Activated CD8-positive, alpha-beta memory T cell treated with anti-CD3 and anti-CD28 coated beads for 36 hours (primary cell): ENCODE data around the gene PAN2. TPM values are rescaled to one million over a fixed set of nuclear protein-coding genes. Genes with fewer than 3 reads are reported as not detected.

ENCODE experiments used
- CTCF ChIA-PET: fragments of 350-600 bp; sonication (Branson Sonifier 250); formaldehyde crosslinking; loops from one replicate; lab custom pipeline; 2021; ENCODE audit warnings: antibody characterized with exemption; lab: Charles Lee
- POLR2A ChIA-PET: fragments of 350-600 bp; sonication (Branson Sonifier 250); formaldehyde crosslinking; loops from one replicate; lab custom pipeline; 2021; ENCODE audit warnings: antibody characterized with exemption; lab: Charles Lee
- total RNA-seq, 2 experiments: library from RNA; stranded (reverse); gene quantifications; one replicate each; pipeline ENCODE4 v1.2.3, GENCODE V29; 2021

Gene PAN2
- total RNA-seq, 2 experiments from 2014 or later, result 25.5 to 25.8 TPM

DNA sequence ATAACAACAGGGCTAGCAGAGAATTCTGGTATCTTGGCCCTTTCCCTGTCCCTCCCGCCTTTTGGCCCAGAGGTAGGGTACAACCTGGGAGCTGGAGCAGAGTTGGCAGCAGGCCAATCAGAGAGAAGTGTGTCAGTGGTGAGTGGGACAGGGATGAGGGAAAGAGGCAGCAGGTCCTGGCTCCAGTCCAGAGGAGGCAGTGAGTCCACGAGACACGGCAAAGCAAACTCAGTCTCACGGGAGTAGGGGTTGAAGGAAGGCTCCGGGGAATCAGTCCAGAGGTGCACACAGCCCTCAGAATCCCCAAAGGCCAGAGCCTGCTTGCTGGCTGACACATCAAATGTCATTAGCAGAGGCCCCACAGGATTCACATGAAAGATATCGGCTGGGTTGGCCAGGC is 7.3 kb downstream of the PAN2 start:
- CTCF ChIA-PET, result no interaction called here
- POLR2A ChIA-PET, result no interaction called here

DNA sequence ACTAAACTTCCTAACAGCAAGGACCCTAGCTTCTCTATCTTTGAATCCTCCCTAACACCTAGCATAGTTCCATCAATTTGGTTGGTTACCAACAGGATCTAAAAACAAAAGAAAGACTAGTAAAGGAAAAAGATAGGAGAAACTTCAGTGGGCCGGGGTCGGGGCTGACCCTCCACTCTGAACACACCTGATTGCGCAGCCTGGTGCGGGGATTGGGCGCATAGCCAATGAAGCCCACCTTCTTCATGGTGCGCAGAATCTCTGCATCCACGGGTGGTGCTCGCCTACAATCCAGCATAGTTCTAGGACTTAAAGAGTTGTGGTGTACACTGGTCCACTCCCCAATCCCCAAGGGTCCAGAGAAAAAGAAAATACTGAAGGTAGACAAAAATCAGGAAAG is 7.7 kb downstream of the PAN2 start:
- CTCF ChIA-PET, result no interaction called here
- POLR2A ChIA-PET, result no interaction called here

- CTCF ChIA-PET, result interaction anchor here (0.7 kb wide), 1 partner anchor 49 kb away, joined by 3 read pairs; no protein-coding TSS in a partner anchor
- POLR2A ChIA-PET, result no interaction called here
Measured at GRCh38 chr12:56324206-56324605, 9.6 kb downstream of the PAN2 start.

DNA sequence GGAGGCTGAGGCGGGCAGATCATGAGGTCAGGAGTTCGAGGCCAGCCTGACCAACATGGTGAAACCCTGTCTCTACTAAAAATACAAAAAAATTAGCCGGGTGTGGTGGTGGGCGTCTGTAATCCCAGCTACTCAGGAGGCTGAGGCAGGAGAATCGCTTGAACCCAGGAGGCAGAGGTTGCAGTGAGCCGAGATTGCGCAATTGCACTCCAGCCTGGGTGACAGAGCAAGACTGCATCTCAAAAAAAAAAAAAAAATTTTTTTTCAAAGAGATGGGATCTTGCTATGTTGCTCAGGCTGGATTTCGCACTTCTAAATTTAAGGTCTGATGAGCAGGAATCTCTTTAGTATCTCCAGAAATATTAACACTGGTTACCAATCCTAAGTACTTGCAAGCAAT is 12.2 kb downstream of the PAN2 start:
- POLR2A ChIA-PET, result interaction anchor here (0.6 to 1.1 kb wide), 3 partner anchors 17 to 147 kb away, joined by 4 to 8 read pairs (median 5); partner anchors contain the start of gene IL23A
- CTCF ChIA-PET, result interaction anchor here (0.7 kb wide), 2 partner anchors 266 to 601 kb away, joined by 4 read pairs; no protein-coding TSS in a partner anchor

DNA sequence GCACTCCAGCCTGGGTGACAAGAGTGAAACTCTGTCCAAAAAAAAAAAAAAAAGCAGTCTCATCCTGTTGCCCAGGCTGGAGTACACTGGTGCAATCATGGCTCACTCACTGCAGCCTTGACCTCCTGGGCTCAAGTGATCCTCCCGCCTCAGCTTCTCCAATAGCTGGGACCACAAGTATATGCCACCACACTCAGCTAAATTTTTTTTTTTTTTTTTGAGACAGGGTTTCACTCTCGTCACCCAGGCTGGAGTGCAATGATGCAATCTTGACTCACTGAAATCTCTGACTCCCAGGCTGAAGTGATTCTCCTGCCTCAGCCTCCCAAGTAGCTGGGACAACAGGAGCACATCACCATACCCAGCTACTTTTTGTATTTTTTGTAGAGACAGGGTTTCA is 12.8 kb downstream of the PAN2 start:
- POLR2A ChIA-PET, result interaction anchor here (0.6 to 1.1 kb wide), 5 partner anchors 14 to 148 kb away, joined by 3 to 8 read pairs (median 4); partner anchors contain the start of gene IL23A
- CTCF ChIA-PET, result interaction anchor here (0.6 to 0.7 kb wide), 4 partner anchors 98 to 602 kb away, joined by 3 to 5 read pairs (median 4); no protein-coding TSS in a partner anchor

DNA sequence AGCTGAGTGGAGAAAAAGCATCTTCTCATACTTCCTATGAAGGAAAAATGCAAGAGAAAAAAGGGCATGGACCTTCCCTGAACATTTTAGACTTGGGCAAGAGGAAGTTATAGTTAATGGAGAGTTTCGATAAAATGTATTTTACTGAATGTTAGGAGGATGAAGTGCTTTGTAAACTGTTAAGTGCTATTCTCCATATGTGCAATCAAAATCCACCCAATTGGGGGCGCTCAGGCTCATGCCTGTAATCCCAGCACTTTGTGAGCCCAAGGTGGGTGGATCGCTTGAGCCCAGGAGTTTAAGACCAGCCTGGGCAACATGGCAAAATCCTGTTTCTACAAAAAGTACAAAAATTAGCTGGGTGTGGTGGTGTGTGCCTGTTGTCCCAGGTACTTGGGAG is 16.1 kb downstream of the PAN2 start:
- ChIA-PET POLR2A (no interaction called here), CTCF (interaction anchor here (1.7 to 3.2 kb wide), 2 partner anchors 23 to 95 kb away, joined by 4 to 13 read pairs; partner anchors contain the start of gene IL23A)

GRCh38 chr12:56315622-56316473 is 18.0 kb downstream of the PAN2 start, which contains the start of gene CNPY2:
Gene CNPY2, minus strand, starts transcription at chr12:56315988. Its CDS starts 771 bp downstream, at chr12:56315217.
- ChIA-PET CTCF (interaction anchor here (0.9 to 3.2 kb wide), 7 partner anchors 21 to 148 kb away, joined by 3 to 13 read pairs (median 3); partner anchors contain the start of genes IL23A and SMARCC2), POLR2A (interaction anchor here (0.6 to 2.1 kb wide), 9 partner anchors 14 to 330 kb away, joined by 3 to 10 read pairs (median 5); partner anchors contain the start of genes ATP5F1B, IL23A, PAN2 and STAT2)

DNA sequence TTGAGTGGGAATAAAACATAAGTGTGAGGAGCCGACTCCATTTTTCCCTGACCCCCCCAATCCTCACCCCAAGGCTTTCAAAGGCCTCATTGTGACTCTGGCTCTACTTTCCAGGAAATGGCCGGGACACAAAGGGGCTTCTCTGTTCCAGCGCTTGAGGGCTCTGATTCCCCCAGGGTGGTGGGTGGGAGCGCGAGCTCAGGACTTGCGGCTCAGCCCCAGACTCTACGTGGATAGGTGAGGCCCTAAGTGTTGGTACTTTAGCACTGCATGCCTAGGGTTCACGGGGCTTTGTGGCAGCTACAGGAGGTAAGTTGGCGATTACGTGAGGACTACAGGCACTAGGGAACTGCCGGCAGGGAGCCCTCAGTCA is 18.6 kb downstream of the PAN2 start:
- CTCF ChIA-PET, result interaction anchor here (0.9 to 3.2 kb wide), 5 partner anchors 21 to 149 kb away, joined by 3 to 13 read pairs (median 3); partner anchors contain the start of genes IL23A and SMARCC2
- POLR2A ChIA-PET, result interaction anchor here (1.2 to 2.1 kb wide), 3 partner anchors 16 to 134 kb away, joined by 5 to 10 read pairs (median 10); partner anchors contain the start of genes STAT2 and TIMELESS

GRCh38 chr12:56311003-56311402 is 22.8 kb downstream of the PAN2 start:
- ChIA-PET POLR2A (interaction anchor here (2.0 kb wide), 1 partner anchor 10 kb away, joined by 6 read pairs; no protein-coding TSS in a partner anchor), CTCF (interaction anchor here (0.6 to 1.5 kb wide), 5 partner anchors 22 to 121 kb away, joined by 3 to 4 read pairs (median 4); partner anchors contain the start of genes ANKRD52 and SMARCC2)

DNA sequence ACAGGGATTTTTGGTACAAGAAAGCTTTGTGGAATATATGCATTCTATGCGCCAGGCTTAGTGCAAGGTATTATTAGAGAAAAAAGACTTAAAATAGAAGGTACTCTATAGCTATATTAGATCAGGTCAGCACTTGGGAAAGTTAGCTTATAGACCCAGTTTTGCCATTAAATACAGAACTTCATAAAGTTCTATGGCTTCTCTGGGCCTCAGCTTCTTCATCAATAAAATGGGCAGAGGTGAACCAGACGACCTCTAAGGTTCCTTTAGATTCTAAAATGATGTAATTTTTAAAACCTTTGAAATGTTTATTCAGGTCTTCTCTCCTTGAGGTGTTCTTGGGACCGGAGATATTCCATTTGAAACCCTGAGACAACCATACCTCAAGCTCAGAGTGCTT is 25.1 kb downstream of the PAN2 start:
- CTCF ChIA-PET, result interaction anchor here (0.8 to 1.1 kb wide), 4 partner anchors 9 to 156 kb away, joined by 3 read pairs; no protein-coding TSS in a partner anchor
- POLR2A ChIA-PET, result no interaction called here

GRCh38 chr12:56307221-56307965 is 26.4 kb downstream of the PAN2 start:
- ChIA-PET CTCF (interaction anchor here (1.3 kb wide), 1 partner anchor 49 kb away, joined by 3 read pairs; the partner anchor contains the start of gene ANKRD52), POLR2A (no interaction called here)

DNA sequence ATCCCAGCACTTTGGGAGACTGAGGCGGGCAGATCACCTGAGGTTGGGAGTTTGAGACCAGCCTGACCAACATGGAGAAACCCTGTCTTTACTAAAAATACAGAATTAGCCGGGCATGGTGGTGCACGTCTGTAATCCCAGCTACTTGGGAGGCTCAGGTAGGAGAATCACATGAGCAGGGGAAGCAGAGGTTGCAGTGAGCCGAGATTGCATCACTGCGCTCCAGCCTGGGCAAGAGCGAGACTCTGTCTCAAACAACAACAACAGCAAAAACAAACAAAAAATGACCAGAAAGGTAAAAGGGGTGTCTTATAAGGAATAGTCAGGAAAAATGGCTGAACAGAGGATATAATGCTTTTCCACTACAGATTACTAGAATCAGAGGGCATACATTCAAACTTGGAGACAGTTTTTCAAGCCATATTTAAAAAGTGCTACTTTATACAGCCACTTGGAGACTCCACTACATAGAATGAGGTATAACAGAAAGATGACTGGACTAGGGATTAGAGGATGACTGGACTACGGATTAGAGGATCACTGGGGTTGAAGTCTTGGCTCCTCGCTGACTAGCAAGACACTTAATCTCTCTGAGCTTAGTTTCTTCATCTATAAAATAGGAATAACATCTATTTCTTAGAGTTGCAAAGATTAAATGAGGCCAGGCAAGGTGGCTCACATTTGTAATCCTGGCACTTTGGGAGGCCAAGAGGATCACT is 28.8 kb downstream of the PAN2 start:
- ChIA-PET CTCF (interaction anchor here (0.6 kb wide), 1 partner anchor 249 kb away, joined by 3 read pairs; no protein-coding TSS in a partner anchor), POLR2A (no interaction called here)

GRCh38 chr12:56304276-56304675 is 29.5 kb downstream of the PAN2 start:
- ChIA-PET CTCF (interaction anchor here (0.6 kb wide), 1 partner anchor 125 kb away, joined by 3 read pairs; no protein-coding TSS in a partner anchor), POLR2A (no interaction called here)

DNA sequence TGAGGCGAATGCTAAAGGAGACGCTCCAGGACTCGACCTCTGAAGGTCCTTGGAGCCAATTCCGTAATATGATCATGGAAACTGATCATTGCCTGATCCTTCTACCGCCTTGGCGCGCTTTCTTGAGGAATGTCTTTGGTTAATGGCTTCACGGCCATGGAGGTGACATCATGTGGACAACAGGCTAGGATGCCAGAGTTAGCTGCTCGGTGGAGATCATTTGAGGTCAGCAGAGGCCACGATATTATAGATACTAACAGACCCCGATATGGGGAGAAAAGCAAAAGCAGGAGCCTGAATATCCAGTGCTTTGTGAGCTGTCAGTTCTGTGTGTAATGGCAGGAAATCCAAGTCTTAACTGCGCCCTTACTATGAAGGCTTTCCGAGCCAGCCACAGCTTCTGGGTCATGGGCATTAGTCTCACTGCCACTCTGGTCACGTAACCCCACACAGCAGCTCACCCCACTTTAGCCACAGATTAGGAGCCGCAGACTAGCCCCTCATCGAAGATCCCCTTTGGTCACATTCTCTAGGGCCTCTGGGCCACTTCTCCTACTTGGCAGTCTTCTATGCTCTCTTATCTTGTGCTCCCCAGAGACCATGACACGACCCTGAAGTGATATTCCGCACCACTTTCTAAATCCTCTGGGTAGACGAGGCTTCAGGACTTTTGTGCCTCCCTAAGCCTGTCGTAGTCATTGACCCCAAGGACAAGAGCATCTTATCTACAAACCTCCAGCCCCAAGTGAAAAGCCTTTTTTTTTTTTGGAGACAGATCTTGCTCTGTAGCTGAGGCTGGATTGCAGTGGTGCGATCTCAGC is 32.9 kb downstream of the PAN2 start:
- POLR2A ChIA-PET, result interaction anchor here (0.6 to 1.7 kb wide), 3 partner anchors 9 to 15 kb away, joined by 4 to 6 read pairs (median 6); no protein-coding TSS in a partner anchor
- CTCF ChIA-PET, result interaction anchor here (0.6 to 1.7 kb wide), 4 partner anchors 44 to 976 kb away, joined by 3 to 4 read pairs (median 4); no protein-coding TSS in a partner anchor

GRCh38 chr12:56299853-56300643 is 33.8 kb downstream of the PAN2 start, which contains the start of gene CS:
Gene CS, minus strand, starts transcription at chr12:56300330. Its CDS starts 129 bp downstream, at chr12:56300201.
- CTCF ChIA-PET, result interaction anchor here (0.6 to 1.7 kb wide), 6 partner anchors 9 to 285 kb away, joined by 3 to 4 read pairs (median 4); partner anchors contain the start of gene TIMELESS
- POLR2A ChIA-PET, result interaction anchor here (1.0 to 1.7 kb wide), 7 partner anchors 9 to 183 kb away, joined by 3 to 6 read pairs (median 5); partner anchors contain the start of genes CNPY2, IL23A, PAN2 and RPL41
